ENCODE measurements around the gene WDFY4.

GRCh38 chr10:48901319-48901718 lies 216.6 kb downstream of the WDFY4 start:
- TF ChIP-seq CTCF (IDR thresholded peaks at IDR 0.05): no peak
- TF ChIP-seq, protein P1, sequence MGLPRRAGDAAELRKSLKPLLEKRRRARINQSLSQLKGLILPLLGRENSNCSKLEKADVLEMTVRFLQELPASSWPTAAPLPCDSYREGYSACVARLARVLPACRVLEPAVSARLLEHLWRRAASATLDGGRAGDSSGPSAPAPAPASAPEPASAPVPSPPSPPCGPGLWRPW (IDR thresholded peaks at IDR 0.05): no peak
- TF ChIP-seq POLR2A (IDR thresholded peaks at IDR 0.05; ENCODE audit: low read length): no peak
- no peak for TF ChIP-seq EP300 (IDR thresholded peaks at IDR 0.05)
- TF ChIP-seq MAFK (IDR thresholded peaks at IDR 0.05; ENCODE audit: partially characterized antibody): no peak
- no peak for TF ChIP-seq ZFP36 (IDR thresholded peaks at IDR 0.05; ENCODE audit: borderline replicate concordance, partially characterized antibody)
- TF ChIP-seq POLR2AphosphoS2 (conservative IDR thresholded peaks at IDR 0.05; ENCODE audit: low read length): no peak
- TF ChIP-seq CBX8 (IDR thresholded peaks at IDR 0.05): no peak
